ENCODE measurements around the gene MAP7.

MAP7 gene

GRCh38 chr6:136528477-136528876 is 21.7 kb downstream of the MAP7 start:
- no peak for DNase-seq (ENCODE audit: low spot score)

GRCh38 chr6:136527831-136528230 is 22.4 kb downstream of the MAP7 start:
- no peak for DNase-seq (ENCODE audit: low spot score)

DNA sequence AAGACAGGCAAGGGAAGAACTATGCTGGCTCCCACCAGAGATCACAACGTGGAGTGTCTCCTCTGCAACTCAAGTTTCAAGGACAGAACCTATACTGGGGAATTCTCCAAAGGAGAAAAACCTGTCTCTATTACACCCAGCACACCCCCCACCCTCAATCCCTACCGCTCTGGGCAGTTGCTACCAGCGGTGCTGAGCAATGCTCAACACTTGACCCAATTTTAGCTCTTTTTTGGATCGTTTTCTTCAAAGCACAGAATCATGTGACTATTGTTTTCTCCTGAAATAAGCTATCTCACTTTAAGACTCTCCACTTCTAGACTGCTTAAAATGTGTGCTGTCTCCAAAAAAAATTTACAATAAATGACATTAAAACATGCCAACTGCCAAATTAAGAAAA is 23.3 kb downstream of the MAP7 start:
- DNase-seq (ENCODE audit: low spot score), result no peak

DNA sequence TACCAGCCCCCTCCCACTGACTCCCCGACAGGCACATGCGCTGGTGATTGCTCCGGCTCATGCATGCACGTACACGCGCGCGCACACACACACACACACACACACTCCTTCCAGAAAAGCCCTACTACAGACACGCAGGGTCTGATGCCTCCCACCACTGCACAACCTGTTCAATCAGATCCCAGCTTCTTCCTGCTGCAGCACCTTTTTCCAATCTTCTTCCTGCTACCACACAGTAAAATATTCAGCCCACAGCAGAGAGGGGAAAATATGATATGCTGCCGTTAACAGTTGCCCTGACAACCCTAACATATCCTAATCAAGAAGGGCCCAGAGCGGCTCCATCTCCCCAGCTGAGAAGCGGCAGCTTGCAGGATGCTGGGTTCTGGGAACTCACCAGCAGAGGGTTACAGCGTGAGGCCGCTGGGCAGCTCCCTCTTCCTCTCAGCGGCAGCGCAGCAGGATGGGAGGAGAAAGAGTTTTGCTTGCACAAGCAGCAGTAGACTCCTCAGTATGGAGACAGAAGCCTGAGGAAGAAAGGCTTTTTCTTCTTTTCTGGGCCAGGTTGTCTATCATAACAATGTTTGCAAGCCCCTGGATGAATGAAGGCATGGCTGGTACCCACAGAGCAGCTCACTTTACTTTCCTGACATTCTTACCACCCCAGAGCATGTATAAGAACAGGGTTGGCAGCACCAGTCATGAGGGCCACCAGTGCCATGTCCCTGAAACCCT is 23.9 kb downstream of the MAP7 start:
- no peak for DNase-seq (ENCODE audit: low spot score)

GRCh38 chr6:136525586-136526195 is 24.5 kb downstream of the MAP7 start:
- DNase-seq (ENCODE audit: low spot score), result no peak

GRCh38 chr6:136524936-136525413 is 25.2 kb downstream of the MAP7 start:
- no peak for DNase-seq (ENCODE audit: low spot score)

DNA sequence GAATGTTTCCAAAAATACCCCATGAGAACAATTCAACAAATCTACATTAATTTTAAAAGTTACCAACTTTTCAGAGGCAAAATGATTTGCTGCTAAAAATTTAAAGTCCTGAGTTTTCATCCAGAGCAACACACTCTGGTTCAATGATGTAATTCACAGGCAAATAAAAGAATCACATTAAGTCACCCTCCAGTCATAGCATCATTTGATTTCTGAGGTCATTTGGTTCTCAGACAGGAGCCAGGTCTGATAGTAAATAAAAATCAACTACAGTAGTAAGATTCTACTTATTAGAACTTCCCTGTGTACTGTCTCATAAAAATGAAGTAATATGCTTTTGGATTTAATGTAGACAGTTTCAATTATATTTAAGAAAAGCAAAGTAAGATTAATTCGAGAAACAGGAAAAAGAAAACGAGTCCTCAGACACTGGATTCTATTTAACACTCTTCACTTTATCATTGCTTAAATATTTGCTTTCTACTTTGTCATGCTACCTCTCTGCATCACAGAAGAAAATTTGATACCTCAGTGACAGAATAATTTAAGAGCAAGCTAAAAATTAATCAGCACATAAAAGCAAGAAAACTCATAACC is 25.8 kb downstream of the MAP7 start:
- DNase-seq (ENCODE audit: low spot score), result no peak

- DNase-seq (ENCODE audit: low spot score), result no peak
These were observed 27.0 kb downstream of the MAP7 start for GRCh38 chr6:136523196-136523595.

DNA sequence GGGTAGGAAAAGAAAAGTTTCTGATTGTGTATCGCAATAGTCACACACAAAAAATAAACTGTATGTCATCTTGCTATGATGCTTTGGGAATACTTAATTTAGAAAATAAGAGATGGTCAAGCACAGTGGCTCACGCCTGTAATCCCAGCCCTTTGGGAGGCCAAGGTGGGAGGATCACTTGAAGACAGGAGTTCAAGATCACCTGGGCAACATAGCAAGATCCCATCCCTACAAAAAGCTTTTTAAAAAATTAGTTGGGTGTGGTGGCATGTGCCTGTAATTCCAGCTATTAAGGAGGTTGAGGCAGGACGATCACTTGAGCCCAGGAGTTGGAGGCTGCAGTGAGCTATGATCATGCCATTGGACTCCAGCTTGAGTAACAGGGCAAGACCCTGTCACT is 27.6 kb downstream of the MAP7 start:
- no peak for DNase-seq (ENCODE audit: low spot score)

DNA sequence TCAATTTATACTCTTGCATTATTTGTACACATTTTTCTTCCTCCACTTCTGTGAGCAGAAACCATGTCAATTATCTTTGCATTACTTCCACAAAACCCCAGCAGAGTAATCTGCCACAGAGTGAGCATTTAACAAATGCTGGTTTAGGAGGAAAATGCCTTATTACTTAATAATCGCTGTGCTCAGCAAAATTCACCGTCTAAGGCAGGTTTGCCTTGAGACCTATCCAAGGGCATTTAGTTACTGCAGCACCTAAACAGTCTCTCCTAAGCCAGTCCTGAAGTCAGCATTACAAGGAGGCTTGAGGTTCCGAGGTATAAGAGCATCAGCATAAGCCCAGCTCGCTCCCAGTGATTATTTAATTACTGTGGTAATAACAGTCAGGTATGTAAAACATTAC is 28.3 kb downstream of the MAP7 start:
- no peak for DNase-seq (ENCODE audit: low spot score)

GRCh38 chr6:136521427-136521826 is 28.8 kb downstream of the MAP7 start:
- DNase-seq (ENCODE audit: low spot score), result no peak

DNA sequence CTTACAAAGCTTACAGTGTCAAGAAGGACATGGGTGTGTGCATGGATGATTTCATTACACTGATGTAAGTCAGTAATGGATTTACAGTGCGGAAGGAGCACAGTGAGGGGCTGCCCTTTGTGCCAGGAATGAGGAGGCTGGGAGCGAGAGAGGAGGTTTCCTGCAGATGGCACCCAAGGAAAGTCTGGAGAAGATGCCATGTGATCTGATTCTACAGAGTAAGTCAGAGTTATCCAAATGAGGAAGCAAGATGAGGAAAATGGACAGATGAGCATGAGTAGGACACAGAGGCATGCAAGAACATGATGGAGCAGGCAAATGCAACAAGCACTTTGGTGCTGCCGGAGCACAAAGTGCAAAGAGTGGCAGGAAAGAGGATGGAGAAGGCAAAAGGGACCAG is 29.7 kb downstream of the MAP7 start:
- no peak for DNase-seq (ENCODE audit: low spot score)

DNA sequence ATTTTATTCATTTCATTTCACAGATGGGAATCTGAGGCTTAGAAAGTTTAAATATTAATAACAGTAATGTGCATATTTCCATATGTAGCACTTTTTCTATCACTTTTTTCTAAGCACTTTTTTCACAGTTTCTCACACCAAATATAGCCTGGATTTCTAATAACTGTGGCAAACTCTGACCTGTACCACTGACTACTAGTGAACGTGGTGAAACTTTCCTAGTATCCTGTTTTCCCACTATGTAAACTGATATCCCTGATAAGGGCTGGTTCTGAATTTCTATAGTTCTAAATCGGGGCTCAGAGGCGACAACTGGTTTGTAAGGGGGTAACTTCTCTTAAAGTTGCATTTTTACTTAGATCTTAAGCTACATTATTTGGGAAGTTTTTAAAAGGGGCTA is 32.6 kb downstream of the MAP7 start:
- no peak for DNase-seq (ENCODE audit: low spot score)

DNA sequence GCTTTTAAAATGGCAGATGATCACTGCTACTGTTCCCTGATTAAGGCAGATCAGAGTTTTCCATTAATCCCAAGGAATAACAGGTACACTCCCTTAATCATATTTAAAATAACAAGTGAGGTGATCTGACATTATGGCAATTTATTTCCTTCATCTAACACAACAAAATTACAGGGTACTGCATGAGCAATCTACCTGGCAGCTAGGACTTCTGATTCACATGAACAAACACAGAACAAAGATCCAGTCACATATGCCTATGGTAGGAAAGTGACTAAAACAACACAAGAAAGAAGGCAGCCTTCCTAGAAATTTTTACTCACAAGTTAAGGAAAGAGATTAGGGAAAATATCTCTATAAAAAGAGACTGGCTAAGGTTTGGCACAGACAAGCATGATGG is 33.2 kb downstream of the MAP7 start:
- DNase-seq (ENCODE audit: low spot score), result no peak

DNA sequence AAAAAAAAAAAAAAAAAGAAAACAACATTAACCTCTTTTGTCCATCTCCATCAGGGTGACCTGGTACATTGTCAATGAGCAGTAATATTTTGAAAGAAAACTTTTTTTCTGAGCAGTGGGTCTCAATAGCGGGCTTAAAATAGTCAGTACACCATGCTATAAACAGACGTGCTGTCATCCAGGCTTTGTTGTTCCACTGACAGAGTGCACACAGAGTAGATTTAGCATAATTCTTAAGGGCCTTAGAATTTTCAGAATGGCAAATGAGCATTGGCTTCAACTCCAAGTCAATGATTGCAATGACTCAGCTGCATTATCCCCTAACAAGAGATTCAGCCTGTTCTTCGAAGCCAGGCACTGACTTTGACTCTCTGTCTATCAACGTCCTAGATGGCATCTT is 35.6 kb downstream of the MAP7 start:
- no peak for DNase-seq (ENCODE audit: low spot score)

- DNase-seq (ENCODE audit: low spot score), result no peak
These were observed 38.3 kb downstream of the MAP7 start for GRCh38 chr6:136511926-136512325.

DNA sequence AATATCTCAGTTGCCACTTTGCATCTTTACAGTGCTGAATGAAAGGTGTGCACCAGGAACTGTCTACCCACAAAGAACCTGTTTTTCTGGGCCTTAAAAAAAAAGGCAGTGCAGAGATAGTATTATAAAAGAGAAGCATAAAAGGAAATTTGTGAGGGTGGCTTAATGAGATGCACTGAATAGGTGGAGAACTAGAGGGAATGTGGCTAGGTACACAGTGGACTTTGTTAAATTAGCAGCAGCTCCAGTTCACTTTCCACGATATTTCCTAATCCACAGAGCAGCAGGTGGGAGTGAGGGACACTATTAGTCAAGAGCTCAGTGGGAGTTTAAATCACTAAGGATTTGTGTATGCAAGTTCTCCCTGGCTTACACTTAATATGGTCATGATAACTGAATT is 38.8 kb downstream of the MAP7 start:
- DNase-seq (ENCODE audit: low spot score), result no peak

DNA sequence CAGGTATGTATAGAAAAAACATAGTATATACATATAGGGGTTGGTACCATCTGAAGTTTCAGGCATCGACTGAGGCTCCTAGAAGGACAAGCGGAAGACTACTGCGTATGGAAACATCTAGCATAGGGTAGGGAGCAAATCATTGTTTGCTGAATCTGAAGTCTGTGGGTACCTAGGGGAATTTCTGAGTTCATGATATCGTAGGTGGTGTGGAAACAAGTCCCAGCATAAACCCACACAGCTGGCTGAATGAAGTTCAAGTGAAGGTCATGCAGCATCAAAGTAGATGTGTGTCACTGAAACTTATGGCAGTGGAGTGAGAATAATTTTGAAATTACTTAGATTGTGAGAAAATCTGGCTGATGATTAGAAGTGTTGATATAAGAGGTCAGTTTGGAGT is 39.4 kb downstream of the MAP7 start:
- DNase-seq (ENCODE audit: low spot score), result no peak

GRCh38 chr6:136510299-136510698 is 39.9 kb downstream of the MAP7 start:
- no peak for DNase-seq (ENCODE audit: low spot score)

DNA sequence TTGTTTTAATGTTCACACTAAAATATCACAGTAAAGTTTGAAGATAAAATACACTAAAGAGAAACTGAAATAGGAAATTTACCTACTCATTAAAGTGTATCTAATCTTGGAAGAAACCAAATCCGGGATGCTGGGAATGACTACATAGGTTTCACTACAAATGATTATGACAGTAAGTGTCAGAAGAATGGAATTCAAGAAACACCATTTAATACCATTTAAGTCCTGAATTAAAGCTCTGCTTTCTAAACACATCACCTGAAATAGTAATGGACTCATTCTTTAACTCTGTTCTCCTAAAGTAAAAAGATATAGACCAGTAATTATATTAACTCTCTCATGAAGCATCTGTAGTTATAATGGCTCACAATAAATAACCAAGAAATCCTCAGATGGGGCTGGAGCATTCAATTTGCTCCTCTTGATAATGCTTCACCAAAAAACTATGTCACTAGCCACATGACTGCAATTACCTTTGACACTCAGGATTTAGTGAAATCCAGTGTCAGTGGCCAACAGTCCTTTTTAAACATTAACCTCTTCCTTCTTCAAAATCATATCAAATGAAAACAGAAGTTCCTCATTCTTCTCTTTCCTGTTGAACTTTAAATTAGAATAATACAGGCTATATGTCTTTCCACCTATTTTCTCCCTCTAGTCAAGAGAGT is 41.4 kb downstream of the MAP7 start:
- no peak for DNase-seq (ENCODE audit: low spot score)

DNA sequence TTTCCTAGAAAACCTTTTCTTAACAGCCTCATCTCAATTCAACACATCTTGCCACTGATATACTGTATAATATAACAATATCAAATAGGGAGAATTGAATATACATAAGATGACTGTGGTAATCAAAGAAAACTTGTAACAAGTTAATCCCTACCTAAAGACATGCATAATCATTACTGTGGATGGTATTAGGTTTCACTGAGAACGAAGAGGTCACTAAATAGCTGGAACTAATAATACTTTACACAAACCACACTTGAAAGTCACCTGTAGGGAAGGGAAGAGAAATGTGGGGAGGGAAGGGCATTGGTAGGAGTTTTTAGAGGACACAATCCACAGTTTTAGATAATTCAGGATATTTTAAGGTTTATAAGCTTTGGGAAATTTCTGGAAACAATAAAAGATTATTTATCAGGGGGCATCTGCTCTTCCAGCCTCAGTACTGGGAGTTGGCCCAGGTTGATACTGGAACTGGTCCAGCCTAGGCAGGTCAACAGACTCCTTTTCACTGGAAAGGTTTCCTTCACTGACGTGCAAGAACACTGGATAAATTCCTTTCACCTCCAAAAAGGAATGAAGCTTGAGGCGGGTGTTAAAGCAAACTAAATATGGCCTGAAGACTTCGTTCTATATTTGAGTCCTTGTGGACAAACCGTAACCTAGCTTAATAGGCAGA is 44.0 kb downstream of the MAP7 start:
- no peak for DNase-seq (ENCODE audit: low spot score)

DNA sequence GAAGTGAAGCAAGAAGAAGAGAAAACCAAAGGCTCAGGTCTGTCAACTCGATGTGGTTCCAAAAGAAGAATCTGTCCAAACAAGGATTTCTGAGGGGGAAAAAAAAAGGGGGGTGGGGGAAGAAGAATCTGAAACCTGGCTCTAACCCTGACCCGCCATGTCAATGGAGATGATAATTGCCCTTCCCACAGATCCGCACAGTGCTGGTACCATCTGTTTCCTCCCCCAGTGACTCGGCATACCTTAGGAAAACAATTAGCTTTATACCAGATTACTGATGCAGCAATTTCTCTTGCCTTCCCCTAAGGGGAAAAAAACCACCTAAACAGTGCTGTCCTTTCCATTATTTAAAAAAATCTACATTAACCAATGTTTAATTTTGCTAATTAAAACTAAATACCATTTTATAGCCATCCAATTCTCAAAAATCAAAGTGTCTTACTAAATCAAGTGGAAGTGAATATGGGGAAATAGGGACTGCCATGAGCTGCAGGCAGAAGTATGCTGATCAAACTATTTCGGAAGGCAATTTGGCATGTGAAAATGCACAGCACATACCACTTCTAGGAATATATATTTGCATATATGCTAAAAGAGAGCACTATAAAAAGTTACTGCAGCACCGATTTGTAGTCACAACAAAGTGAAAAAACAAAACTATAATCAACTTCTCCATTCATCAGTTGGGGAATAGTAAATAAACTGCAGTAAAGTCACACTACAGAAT is 46.8 kb downstream of the MAP7 start:
- no peak for DNase-seq (ENCODE audit: low spot score)
